Measurements from ENCODE around the gene KIAA0319L.
A peak's percentile ranks its signal among the peaks of the same experiment; 100 is the strongest.

KIAA0319L gene

GRCh38 chr1:35569936-35570335 is 12.7 kb upstream of the KIAA0319L start:
- no peak for DNase-seq (ENCODE audit: extremely low read depth, insufficient read length)
- no peaks in the 10 kb centered on the region for H3K27me3 ChIP-seq (replicated peaks; ENCODE audit: control insufficient read depth, insufficient read depth, low read length)

GRCh38 chr1:35568975-35569395 is 11.8 kb upstream of the KIAA0319L start:
- no peaks in the 10 kb centered on the region for H3K27me3 ChIP-seq (replicated peaks; ENCODE audit: control insufficient read depth, insufficient read depth, low read length)
- peaks cover 14% of the 10 kb centered on the region for H3K36me3 ChIP-seq (ENCODE audit: control insufficient read depth, insufficient read depth, low read length)

More at GRCh38 chr1:35569936-35570335, 12.7 kb upstream of the KIAA0319L start:
- Histone ChIP-seq H3K36me3 (ENCODE audit: control insufficient read depth, insufficient read depth, low read length) (peaks cover 9% of the 10 kb centered on the region), H3K4me3 (replicated peaks; ENCODE audit: low read depth, low read length) (no peak overlapping the region)
- no peak for TF ChIP-seq CTCF (IDR thresholded peaks at IDR 0.05; ENCODE audit: insufficient read depth, low read length, poor library complexity, severe bottlenecking)

GRCh38 chr1:35567947-35568558 is 10.8 kb upstream of the KIAA0319L start:
- Histone ChIP-seq H3K36me3 (ENCODE audit: control insufficient read depth, insufficient read depth, low read length) (peaks cover 17% of the 10 kb centered on the region), H3K4me3 (replicated peaks; ENCODE audit: low read depth, low read length) (no peak overlapping the region), H3K27me3 (replicated peaks; ENCODE audit: control insufficient read depth, insufficient read depth, low read length) (no peaks in the 10 kb centered on the region)
- TF ChIP-seq CTCF (IDR thresholded peaks at IDR 0.05; ENCODE audit: insufficient read depth, low read length, poor library complexity, severe bottlenecking) = no peak
- no peak for DNase-seq (ENCODE audit: extremely low read depth, insufficient read length)

More at GRCh38 chr1:35568975-35569395, 11.8 kb upstream of the KIAA0319L start:
- H3K4me3 ChIP-seq (replicated peaks; ENCODE audit: low read depth, low read length) = no peak overlapping the region
- TF ChIP-seq CTCF (IDR thresholded peaks at IDR 0.05; ENCODE audit: insufficient read depth, low read length, poor library complexity, severe bottlenecking) = peak; percentile 86
- DNase-seq (ENCODE audit: extremely low read depth, insufficient read length) = no peak

- no peak for TF ChIP-seq CTCF (IDR thresholded peaks at IDR 0.05; ENCODE audit: insufficient read depth, low read length, poor library complexity, severe bottlenecking)
- no peak overlapping the region for H3K4me3 ChIP-seq (replicated peaks; ENCODE audit: low read depth, low read length)
- DNase-seq (ENCODE audit: extremely low read depth, insufficient read length) = no peak
- H3K36me3 ChIP-seq (ENCODE audit: control insufficient read depth, insufficient read depth, low read length) = peaks cover 35% of the 10 kb centered on the region
- H3K27me3 ChIP-seq (replicated peaks; ENCODE audit: control insufficient read depth, insufficient read depth, low read length) = no peaks in the 10 kb centered on the region
These were observed 8.5 kb upstream of the KIAA0319L start for GRCh38 chr1:35565742-35566133.

GRCh38 chr1:35564884-35565741 is 7.9 kb upstream of the KIAA0319L start:
- H3K4me3 ChIP-seq (replicated peaks; ENCODE audit: low read depth, low read length) = no peak overlapping the region
- H3K27me3 ChIP-seq (replicated peaks; ENCODE audit: control insufficient read depth, insufficient read depth, low read length) = no peaks in the 10 kb centered on the region
- H3K36me3 ChIP-seq (ENCODE audit: control insufficient read depth, insufficient read depth, low read length) = peaks cover 35% of the 10 kb centered on the region
- no peak for DNase-seq (ENCODE audit: extremely low read depth, insufficient read length)
- no peak for TF ChIP-seq CTCF (IDR thresholded peaks at IDR 0.05; ENCODE audit: insufficient read depth, low read length, poor library complexity, severe bottlenecking)

Measured in GM06990 (cell line).